GM18508 (cell line): ENCODE measurements around the gene CEP76.
"Not testable (repeated sequence)": the region's sequence is repeated elsewhere in the genome, so short reads cannot be mapped to it uniquely, and the experiment has no call there.

Experiments used
- ATAC-seq: cut with Tn5 transposase; IDR thresholded peaks from one replicate; pipeline ENCODE4 v1.9.1; 2021; ENCODE audit warnings: moderate number of reproducible peaks; ENCODE audit not compliant: insufficient read depth, unreplicated experiment

Gene CEP76

DNA sequence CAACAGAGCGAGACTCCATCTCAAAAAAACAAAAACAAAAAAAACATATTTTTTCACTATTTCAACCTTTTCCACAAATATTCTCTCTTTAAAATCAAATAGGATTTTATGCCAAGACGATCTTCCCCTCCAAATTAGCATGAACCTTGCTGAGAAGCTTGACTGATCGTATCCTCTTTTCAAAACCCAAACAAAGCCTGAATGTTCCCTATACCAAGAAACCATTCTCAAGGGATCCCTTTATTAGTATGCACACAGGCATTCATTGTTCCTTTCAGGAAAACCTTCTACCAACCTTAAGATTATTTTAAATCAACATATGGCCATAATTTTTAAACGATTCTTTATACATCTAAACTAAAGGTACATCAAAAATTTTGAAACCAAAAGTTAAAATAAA lies 50.9 kb downstream of the CEP76 start:
- ATAC-seq: no peak

DNA sequence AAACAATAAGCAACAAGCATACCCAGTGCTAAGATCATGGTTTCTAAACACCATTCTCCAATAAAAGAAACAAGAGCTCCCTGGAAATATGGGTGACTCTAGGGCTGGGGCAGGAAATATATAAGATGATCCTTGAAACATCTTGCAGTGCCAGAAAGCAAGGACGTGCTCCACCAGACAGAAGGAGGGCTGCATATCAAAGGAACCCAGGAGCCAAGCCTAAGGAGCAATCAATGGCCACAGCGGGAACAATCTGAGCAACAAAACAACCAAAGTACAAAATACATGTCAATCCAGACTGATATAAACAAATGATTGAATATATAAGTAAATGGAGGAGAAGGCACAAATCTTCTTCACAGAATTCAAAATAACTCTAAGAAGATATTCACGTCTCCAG lies 54.8 kb downstream of the CEP76 start:
- no peak for ATAC-seq

GRCh38 chr18:12645751-12646203 lies 56.7 kb downstream of the CEP76 start:
- no peak for ATAC-seq

DNA sequence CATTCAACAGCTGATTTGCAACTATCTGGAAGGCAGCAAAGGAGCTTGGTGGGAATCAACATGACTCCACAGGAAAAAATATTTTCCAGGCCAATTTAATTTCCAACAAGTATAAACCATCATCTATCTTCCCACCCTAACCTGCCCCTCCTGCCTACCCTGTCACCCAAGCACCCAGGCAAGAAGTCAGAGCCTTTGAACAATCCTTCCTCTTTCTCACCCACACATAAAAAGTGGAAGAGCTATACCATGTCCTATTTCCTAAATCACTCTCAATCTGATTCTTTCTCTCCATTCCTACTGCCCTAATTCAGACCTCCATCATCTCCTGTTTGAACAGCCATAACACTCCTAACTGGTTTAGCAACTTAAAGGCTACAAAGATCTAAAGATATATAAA lies 57.3 kb downstream of the CEP76 start:
- no peak for ATAC-seq

DNA sequence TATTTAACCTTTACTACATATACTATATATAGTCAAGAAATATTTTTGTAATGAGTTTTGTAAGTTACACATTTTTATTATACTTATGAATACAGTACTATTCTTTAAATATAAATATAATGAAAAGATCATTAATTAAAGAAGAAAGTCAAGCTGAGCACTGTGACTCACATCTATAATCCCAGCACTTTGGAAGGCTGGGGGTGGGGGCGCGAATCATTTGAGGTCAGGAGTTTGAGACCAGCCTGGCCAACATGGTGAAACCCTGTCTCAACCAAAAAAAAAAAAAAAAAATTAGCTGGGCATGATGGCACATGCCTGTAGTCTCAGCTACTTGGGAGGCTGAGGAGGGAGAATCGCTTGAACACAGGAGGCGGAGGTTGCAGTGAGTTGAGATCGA lies 58.8 kb downstream of the CEP76 start:
- not testable (repeated sequence) for ATAC-seq

GRCh38 chr18:12640881-12641200 lies 61.7 kb downstream of the CEP76 start:
- ATAC-seq: no peak

GRCh38 chr18:12639990-12640880 lies 62.3 kb downstream of the CEP76 start:
- ATAC-seq: no peak

GRCh38 chr18:12638644-12639124 lies 63.8 kb downstream of the CEP76 start:
- no peak for ATAC-seq

- ATAC-seq: no peak
Observed at GRCh38 chr18:12637901-12638643, 64.5 kb downstream of the CEP76 start.

- ATAC-seq: no peak
Observed at GRCh38 chr18:12637393-12637792, 65.1 kb downstream of the CEP76 start.

GRCh38 chr18:12631831-12632477 lies 70.6 kb downstream of the CEP76 start:
- ATAC-seq: no peak

DNA sequence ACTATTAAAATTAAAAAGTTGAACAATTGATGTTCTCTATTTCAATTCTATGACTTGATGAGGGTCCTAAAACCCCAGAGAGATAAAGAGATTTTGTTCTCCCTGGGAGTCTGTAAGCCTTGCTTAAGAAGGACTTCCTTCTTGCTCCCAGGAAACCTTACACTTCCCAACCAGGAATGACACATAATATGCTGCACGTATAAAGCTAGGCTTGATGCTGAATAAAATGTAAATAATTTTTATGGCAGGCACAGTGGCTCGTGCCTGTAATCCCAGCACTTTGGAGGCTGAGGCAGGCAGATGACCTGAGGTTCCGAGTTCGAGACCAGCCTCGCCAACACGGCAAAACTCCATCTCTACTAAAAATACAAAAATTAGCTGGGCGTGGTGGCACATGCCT lies 72.4 kb downstream of the CEP76 start:
- no peak for ATAC-seq

- ATAC-seq: no peak
Observed at GRCh38 chr18:12628706-12629702, 73.5 kb downstream of the CEP76 start.

DNA sequence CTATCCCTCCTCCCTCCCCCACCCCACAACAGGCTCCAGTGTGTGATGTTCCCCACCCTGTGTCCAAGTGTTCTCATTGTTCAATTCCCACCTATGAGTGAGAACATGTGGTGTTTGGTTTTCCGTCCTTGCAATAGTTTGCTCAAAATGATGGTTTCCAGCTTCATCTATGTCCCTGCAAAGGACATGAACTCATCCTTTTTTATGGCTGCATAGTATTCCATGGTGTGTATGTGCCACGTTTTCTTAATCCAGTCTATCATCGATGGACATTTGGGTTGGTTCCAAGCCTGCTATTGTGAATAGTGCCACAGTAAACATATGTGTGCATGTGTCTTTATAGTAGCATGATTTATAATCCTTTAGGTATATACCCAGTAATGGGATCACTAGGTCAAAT lies 75.3 kb downstream of the CEP76 start:
- not testable (repeated sequence) for ATAC-seq

GRCh38 chr18:12625241-12625640 lies 77.3 kb downstream of the CEP76 start:
- ATAC-seq: no peak
